ENCODE measurements around the gene S100A7A. TPM values are rescaled to one million over a fixed set of nuclear protein-coding genes. Genes with fewer than 3 reads are reported as not detected.

The S100A7A gene
- polyA plus RNA-seq, 3 donors, result not detected

DNA sequence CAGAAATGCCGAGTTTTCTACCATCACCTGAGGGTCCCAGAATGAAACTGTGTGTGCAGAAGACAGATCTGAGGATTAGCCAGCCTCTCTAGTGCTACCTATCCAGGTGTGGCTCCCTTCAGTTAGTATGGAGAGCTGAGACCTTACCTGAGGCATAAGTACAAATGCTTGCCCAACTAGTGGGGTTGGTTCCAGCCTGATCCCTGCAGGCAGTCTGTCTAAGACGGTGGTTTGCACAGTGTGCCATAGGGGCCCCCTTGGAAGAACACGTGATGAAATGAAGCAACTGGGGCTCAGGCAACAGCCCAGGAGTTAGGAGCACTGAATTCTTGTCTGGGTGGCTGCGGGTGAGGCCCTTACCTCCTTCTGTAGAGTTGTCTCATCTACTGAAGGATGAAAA, 15.6 kb downstream of the S100A7A start:
- DNase-seq, result no peak
- WGBS (ENCODE audit: insufficient coverage), result 76% methylated on average over 3 of the region's 4 CpGs
- TF ChIP-seq, protein P1, sequence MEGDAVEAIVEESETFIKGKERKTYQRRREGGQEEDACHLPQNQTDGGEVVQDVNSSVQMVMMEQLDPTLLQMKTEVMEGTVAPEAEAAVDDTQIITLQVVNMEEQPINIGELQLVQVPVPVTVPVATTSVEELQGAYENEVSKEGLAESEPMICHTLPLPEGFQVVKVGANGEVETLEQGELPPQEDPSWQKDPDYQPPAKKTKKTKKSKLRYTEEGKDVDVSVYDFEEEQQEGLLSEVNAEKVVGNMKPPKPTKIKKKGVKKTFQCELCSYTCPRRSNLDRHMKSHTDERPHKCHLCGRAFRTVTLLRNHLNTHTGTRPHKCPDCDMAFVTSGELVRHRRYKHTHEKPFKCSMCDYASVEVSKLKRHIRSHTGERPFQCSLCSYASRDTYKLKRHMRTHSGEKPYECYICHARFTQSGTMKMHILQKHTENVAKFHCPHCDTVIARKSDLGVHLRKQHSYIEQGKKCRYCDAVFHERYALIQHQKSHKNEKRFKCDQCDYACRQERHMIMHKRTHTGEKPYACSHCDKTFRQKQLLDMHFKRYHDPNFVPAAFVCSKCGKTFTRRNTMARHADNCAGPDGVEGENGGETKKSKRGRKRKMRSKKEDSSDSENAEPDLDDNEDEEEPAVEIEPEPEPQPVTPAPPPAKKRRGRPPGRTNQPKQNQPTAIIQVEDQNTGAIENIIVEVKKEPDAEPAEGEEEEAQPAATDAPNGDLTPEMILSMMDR (IDR thresholded peaks at IDR 0.05), result no peak
- Mint-ChIP-seq H3K4me3 (no peak overlapping the region), H3K9me3 (no peaks in the 10 kb centered on the region), H3K27me3 (ENCODE audit: low read depth in 3 of 3) (peaks cover 15 to 21% (median 20%) of the 10 kb centered on the region in 3 donors), H3K36me3 (no peaks in the 10 kb centered on the region), H3K27ac (no peak overlapping the region), H3K4me1 (peaks cover 3% of the 10 kb centered on the region)
- H3K9ac ChIP-seq (ENCODE audit: insufficient read depth, low read length, poor library complexity, severe bottlenecking), result no peak overlapping the region
- no peak overlapping the region for H2AFZ ChIP-seq (ENCODE audit: insufficient read depth, low read depth, low read length, poor library complexity, severe bottlenecking)
- H4K20me1 ChIP-seq (ENCODE audit: insufficient read depth, low read length), result no peaks in the 10 kb centered on the region
- H3K79me2 ChIP-seq (ENCODE audit: insufficient read depth, low read length), result no peaks in the 10 kb centered on the region
- intact Hi-C loops (cut with micrococcal nuclease), result no loop called here
- H3K4me1 ChIP-seq (ENCODE audit: control insufficient read depth in 1 of 2, insufficient read depth in 2 of 2, low read length in 2 of 2), result peaks cover 0 to 8% of the 10 kb centered on the region in 2 donors
- no peak overlapping the region for H3K4me3 ChIP-seq (replicated peaks in 1 of 3; ENCODE audit: low read depth in 2 of 3, low read length in 3 of 3)
- no peak overlapping the region for H3K27ac ChIP-seq (ENCODE audit: low read depth in 1 of 2, low read length in 2 of 2)
- H3K36me3 ChIP-seq (replicated peaks in 1 of 2; ENCODE audit: control insufficient read depth in 1 of 2, insufficient read depth in 2 of 2, low read length in 2 of 2), result no peaks in the 10 kb centered on the region
- no peak overlapping the region for H3K4me2 ChIP-seq (replicated peaks; ENCODE audit: extremely low read depth, low read length, poor library complexity, severe bottlenecking)
- no peaks in the 10 kb centered on the region for H3K9me3 ChIP-seq (replicated peaks in 1 of 2; ENCODE audit: control insufficient read depth in 1 of 2, insufficient read depth in 1 of 2, low read length in 2 of 2)
- H3K27me3 ChIP-seq (ENCODE audit: control insufficient read depth in 2 of 2, insufficient read depth in 2 of 2, low read length in 2 of 2), result no peaks in the 10 kb centered on the region

DNA sequence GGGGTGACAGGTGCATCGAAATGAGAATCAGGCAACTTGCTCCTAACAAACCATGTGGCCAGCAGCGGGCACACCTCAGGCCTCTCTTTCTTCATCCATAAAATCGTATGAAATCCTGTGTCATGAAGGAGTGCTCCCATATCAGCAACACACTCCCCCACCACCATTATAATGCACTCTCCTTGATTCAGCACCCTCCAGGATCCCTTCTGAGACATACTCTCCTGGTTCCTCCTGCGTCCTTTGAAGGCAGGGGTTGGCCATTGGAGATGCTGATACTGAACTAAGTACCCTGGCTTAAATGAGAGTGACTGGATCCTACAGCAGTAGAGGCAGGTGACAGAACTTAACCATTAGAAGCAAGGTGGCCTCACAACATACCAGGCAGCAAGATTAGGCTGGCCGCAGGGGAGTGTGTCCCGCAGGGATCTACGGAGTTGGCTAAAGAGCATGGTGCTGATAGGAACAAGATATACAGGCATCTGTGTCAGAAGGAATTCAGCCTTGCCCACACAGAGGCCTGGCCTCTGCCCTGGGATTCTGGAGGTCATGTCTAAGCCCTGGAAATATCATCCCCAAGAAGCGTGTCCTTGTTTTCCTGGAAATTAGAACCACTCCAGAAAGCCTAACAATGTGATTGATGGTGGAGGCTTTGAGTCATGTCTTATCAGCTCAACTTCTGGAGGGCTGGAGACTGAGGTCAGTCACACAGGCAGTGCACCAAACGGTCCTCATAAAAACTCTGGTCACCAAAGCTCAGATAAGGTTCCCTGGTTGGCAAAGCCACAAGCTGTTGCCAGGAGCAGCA, 16.8 kb downstream of the S100A7A start:
- intact Hi-C loops (cut with micrococcal nuclease), result no loop called here

More for the DNA sequence above, 16.8 kb downstream of the S100A7A start:
- no peaks in the 10 kb centered on the region for H3K9me3 ChIP-seq (replicated peaks in 1 of 2; ENCODE audit: control insufficient read depth in 1 of 2, insufficient read depth in 1 of 2, low read length in 2 of 2)
- no peaks in the 10 kb centered on the region for H3K27me3 ChIP-seq (ENCODE audit: control insufficient read depth in 2 of 2, insufficient read depth in 2 of 2, low read length in 2 of 2)
- H3K27ac ChIP-seq (ENCODE audit: low read depth in 1 of 2, low read length in 2 of 2), result no peak overlapping the region
- no peak overlapping the region for H3K4me3 Mint-ChIP-seq
- no peak overlapping the region for H3K9ac ChIP-seq (ENCODE audit: insufficient read depth, low read length, poor library complexity, severe bottlenecking)
- DNase-seq, result no peak
- peaks cover 0 to 9% of the 10 kb centered on the region in 2 donors for H3K4me1 ChIP-seq (ENCODE audit: control insufficient read depth in 1 of 2, insufficient read depth in 2 of 2, low read length in 2 of 2)
- H3K9me3 Mint-ChIP-seq, result no peaks in the 10 kb centered on the region
- TF ChIP-seq, protein P1 (IDR thresholded peaks at IDR 0.05), result no peak
- H3K27ac Mint-ChIP-seq, result no peak overlapping the region
- H3K36me3 Mint-ChIP-seq, result no peaks in the 10 kb centered on the region
- H2AFZ ChIP-seq (ENCODE audit: insufficient read depth, low read depth, low read length, poor library complexity, severe bottlenecking), result no peak overlapping the region
- no peak overlapping the region for H3K4me2 ChIP-seq (replicated peaks; ENCODE audit: extremely low read depth, low read length, poor library complexity, severe bottlenecking)
- no peaks in the 10 kb centered on the region for H3K79me2 ChIP-seq (ENCODE audit: insufficient read depth, low read length)
- H3K4me3 ChIP-seq (replicated peaks in 1 of 3; ENCODE audit: low read depth in 2 of 3, low read length in 3 of 3), result no peak overlapping the region
- peaks cover 3% of the 10 kb centered on the region for H3K4me1 Mint-ChIP-seq
- H3K27me3 Mint-ChIP-seq (ENCODE audit: low read depth in 3 of 3), result peaks cover 6 to 16% (median 15%) of the 10 kb centered on the region in 3 donors
- 88% methylated on average over 6 of the region's 9 CpGs for WGBS (ENCODE audit: insufficient coverage)
- no peaks in the 10 kb centered on the region for H3K36me3 ChIP-seq (replicated peaks in 1 of 2; ENCODE audit: control insufficient read depth in 1 of 2, insufficient read depth in 2 of 2, low read length in 2 of 2)
- H4K20me1 ChIP-seq (ENCODE audit: insufficient read depth, low read length), result no peaks in the 10 kb centered on the region

Measured in CD14-positive monocyte (primary cell).